A673 (cell line): Measurements from ENCODE around the gene FRMD4A.

Source experiments
- CTCF ChIP-seq: fragments of 300-800, 200-600 bp; sonication (generic); conservative IDR thresholded peaks from 2 replicates; pipeline ENCODE4 v1.5.1; 2017; ENCODE audit warnings: low read depth, mild to moderate bottlenecking, antibody characterized with exemption, low read length, moderate library complexity, mixed read lengths
- EZH2 ChIP-seq: fragments of 200-600 bp; sonication (generic); IDR thresholded peaks from 2 replicates; pipeline ENCODE4 v1.6.1; 2017; ENCODE audit warnings: borderline replicate concordance, low read depth, mild to moderate bottlenecking, mixed read lengths, antibody characterized with exemption, low read length; ENCODE audit not compliant: poor library complexity, severe bottlenecking

DNA sequence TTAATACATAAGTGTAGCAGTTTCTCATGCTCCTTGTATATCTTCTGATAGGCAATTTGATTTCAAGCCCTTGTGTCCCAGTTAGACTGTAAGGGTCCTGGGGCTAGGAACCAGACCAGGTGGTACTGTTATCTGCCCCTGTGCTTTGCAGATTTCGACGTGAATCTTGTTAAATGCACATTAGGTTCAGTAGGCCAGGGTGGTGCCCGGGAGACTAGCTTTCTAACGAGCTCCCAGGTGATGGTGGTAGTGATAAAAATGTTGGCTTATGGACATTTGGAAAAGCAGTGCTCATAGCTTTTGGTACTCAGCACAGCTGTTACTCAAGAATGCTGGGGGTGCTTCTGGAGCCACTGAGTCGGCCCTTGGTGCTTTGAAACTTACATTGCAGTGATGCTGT is 679.8 kb downstream of the FRMD4A start:
- TF ChIP-seq CTCF (no peak), EZH2 (no peak)
